ENCODE measurements around the gene INAVA.

INAVA gene

GRCh38 chr1:200877839-200878551 lies 16.7 kb upstream of the INAVA start:
- H3K27me3 ChIP-seq (ENCODE audit: insufficient read depth, low read depth), result no peaks in the 10 kb centered on the region
- no peaks in the 10 kb centered on the region for H4K20me1 ChIP-seq (ENCODE audit: insufficient read depth)
- H3K9ac ChIP-seq, result no peak overlapping the region
- H3K4me1 ChIP-seq (ENCODE audit: low read depth, poor library complexity, severe bottlenecking), result peaks cover 67% of the 10 kb centered on the region
- no peaks in the 10 kb centered on the region for H3K79me2 ChIP-seq (ENCODE audit: insufficient read depth, low read depth)
- no peak overlapping the region for H2AFZ ChIP-seq (ENCODE audit: low read depth)
- H3K36me3 ChIP-seq (ENCODE audit: insufficient read depth), result no peaks in the 10 kb centered on the region
- no peak for TF ChIP-seq CTCF (conservative IDR thresholded peaks at IDR 0.05; ENCODE audit: low read depth, low read length)
- H3K4me2 ChIP-seq, result peak overlapping the region; percentile 48
- H3K4me3 ChIP-seq (IDR thresholded peaks at IDR 0.05; ENCODE audit: insufficient read depth, low read depth, low read length), result no peak overlapping the region
- no peak overlapping the region for H3K27ac ChIP-seq

DNA sequence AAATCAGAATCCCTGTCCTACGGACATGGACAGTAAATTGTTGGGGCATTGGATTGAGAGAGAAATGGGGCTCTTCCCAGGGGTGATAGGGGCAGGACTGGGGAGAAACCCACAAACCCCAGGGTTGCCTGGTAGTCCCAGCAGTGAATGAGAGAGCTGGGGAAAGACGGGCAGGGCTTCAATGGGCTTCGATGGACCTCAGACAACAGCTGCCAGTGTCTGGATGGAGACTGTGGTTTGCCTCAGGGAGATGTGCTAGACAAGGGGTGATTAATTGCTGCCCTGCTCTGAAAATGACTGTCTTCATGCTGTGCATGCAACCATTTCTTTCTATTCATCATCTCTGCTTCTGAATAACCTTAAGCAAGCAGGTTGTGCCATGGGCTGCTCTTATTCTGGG lies 14.5 kb upstream of the INAVA start:
- Histone ChIP-seq H3K4me2 (peak overlapping the region; percentile 77), H2AFZ (ENCODE audit: low read depth) (0 out of 2 replicates have a peak overlapping the region, but pooled peaks have one; percentile 2), H3K79me2 (ENCODE audit: insufficient read depth, low read depth) (no peaks in the 10 kb centered on the region), H3K4me3 (IDR thresholded peaks at IDR 0.05; ENCODE audit: insufficient read depth, low read depth, low read length) (no peak overlapping the region), H3K36me3 (ENCODE audit: insufficient read depth) (no peaks in the 10 kb centered on the region), H3K27me3 (ENCODE audit: insufficient read depth, low read depth) (no peaks in the 10 kb centered on the region), H4K20me1 (ENCODE audit: insufficient read depth) (no peaks in the 10 kb centered on the region), H3K27ac (peak overlapping the region; percentile 33), H3K4me1 (ENCODE audit: low read depth, poor library complexity, severe bottlenecking) (peaks cover 78% of the 10 kb centered on the region), H3K9ac (no peak overlapping the region; the same call in 1 of the 2 replicates)
- TF ChIP-seq CTCF (conservative IDR thresholded peaks at IDR 0.05; ENCODE audit: low read depth, low read length), result no peak

- H3K9ac ChIP-seq, result no peak overlapping the region
- TF ChIP-seq CTCF (conservative IDR thresholded peaks at IDR 0.05; ENCODE audit: low read depth, low read length), result no peak
- no peaks in the 10 kb centered on the region for H4K20me1 ChIP-seq (ENCODE audit: insufficient read depth)
- H3K27ac ChIP-seq, result no peak overlapping the region
- H3K27me3 ChIP-seq (ENCODE audit: insufficient read depth, low read depth), result no peaks in the 10 kb centered on the region
- peaks cover 94% of the 10 kb centered on the region for H3K4me1 ChIP-seq (ENCODE audit: low read depth, poor library complexity, severe bottlenecking)
- H2AFZ ChIP-seq (ENCODE audit: low read depth), result no peak overlapping the region
- H3K36me3 ChIP-seq (ENCODE audit: insufficient read depth), result no peaks in the 10 kb centered on the region
- no peak overlapping the region for H3K4me2 ChIP-seq
- no peak overlapping the region for H3K4me3 ChIP-seq (IDR thresholded peaks at IDR 0.05; ENCODE audit: insufficient read depth, low read depth, low read length)
- no peaks in the 10 kb centered on the region for H3K79me2 ChIP-seq (ENCODE audit: insufficient read depth, low read depth)
Observed at GRCh38 chr1:200883118-200883517, 11.6 kb upstream of the INAVA start.

GRCh38 chr1:200885623-200886402 lies 8.9 kb upstream of the INAVA start:
- H3K4me3 ChIP-seq (IDR thresholded peaks at IDR 0.05; ENCODE audit: insufficient read depth, low read depth, low read length), result no peak overlapping the region
- H3K4me2 ChIP-seq, result peak overlapping the region; percentile 55
- H3K27me3 ChIP-seq (ENCODE audit: insufficient read depth, low read depth), result no peaks in the 10 kb centered on the region
- peaks cover 94% of the 10 kb centered on the region for H3K4me1 ChIP-seq (ENCODE audit: low read depth, poor library complexity, severe bottlenecking)
- H3K9ac ChIP-seq, result no peak overlapping the region
- no peak for TF ChIP-seq CTCF (conservative IDR thresholded peaks at IDR 0.05; ENCODE audit: low read depth, low read length)
- H3K79me2 ChIP-seq (ENCODE audit: insufficient read depth, low read depth), result no peaks in the 10 kb centered on the region
- no peak overlapping the region for H3K27ac ChIP-seq
- no peaks in the 10 kb centered on the region for H4K20me1 ChIP-seq (ENCODE audit: insufficient read depth)
- no peaks in the 10 kb centered on the region for H3K36me3 ChIP-seq (ENCODE audit: insufficient read depth)
- no peak overlapping the region for H2AFZ ChIP-seq (ENCODE audit: low read depth)
